Esophagus (tissue), 2 donors: Measurements from ENCODE around the gene SERPINA6. TPM values are rescaled to one million over a fixed set of nuclear protein-coding genes. Genes with fewer than 3 reads are reported as not detected.
"Not testable (repeated sequence)": the region's sequence is repeated elsewhere in the genome, so short reads cannot be mapped to it uniquely, and the experiment has no call there.

Experiments used
- H3K27ac ChIP-seq, 2 donors: one replicate each; pipeline ENCODE4 v1.5.1; 2013; ENCODE audit warnings: low read depth in 2 of 2, mild to moderate bottlenecking in 2 of 2, inconsistent platforms in 1 of 2, low read length in 1 of 2, moderate library complexity in 1 of 2
- H3K27me3 ChIP-seq, 2 donors: one replicate each; pipeline ENCODE4 v1.6.1; 2013; ENCODE audit warnings: low read length in 2 of 2, control low read depth in 1 of 2, mild to moderate bottlenecking in 1 of 2; ENCODE audit not compliant: insufficient read depth in 2 of 2, control insufficient read depth in 1 of 2
- H3K36me3 ChIP-seq, 2 donors: one replicate each; pipeline ENCODE4 v1.6.1; 2013; ENCODE audit warnings: low read length in 1 of 2; ENCODE audit not compliant: control insufficient read depth in 2 of 2, insufficient read depth in 2 of 2
- H3K4me1 ChIP-seq, 2 donors: one replicate each; pipeline ENCODE4 v1.6.1; 2013; ENCODE audit warnings: low read length in 1 of 2; ENCODE audit not compliant: control insufficient read depth in 2 of 2, insufficient read depth in 2 of 2
- H3K4me3 ChIP-seq, 2 donors: one replicate each; pipeline ENCODE4 v1.5.1; 2013; ENCODE audit warnings: low read length in 2 of 2, mild to moderate bottlenecking in 2 of 2, low read depth in 1 of 2, moderate library complexity in 1 of 2
- H3K9me3 ChIP-seq, 2 donors: one replicate each; pipeline ENCODE4 v1.6.1; 2013; ENCODE audit warnings: mild to moderate bottlenecking in 2 of 2, low read depth in 1 of 2, low read length in 1 of 2, moderate library complexity in 1 of 2; ENCODE audit not compliant: control insufficient read depth in 2 of 2, insufficient read depth in 1 of 2
- WGBS, 2 donors: extraction: QIAGEN DNeasy Blood & Tissue Kit; methylation state at CpG; one replicate each; pipeline ENCODE4 v1.1.7; 2013; 5-methylcytosine and 5-hydroxymethylcytosine counted together
- polyA plus RNA-seq, 2 donors: library from polyadenylated mRNA; stranded (reverse); fragments of 200-250 nt; gene quantifications; one replicate each; pipeline ENCODE4 v1.2.3, GENCODE V29; 2013
- donor health status: healthy with polysubstance abuse.
- donor health status: Bipolar disorder and iron deficiency.

The SERPINA6 gene
- polyA plus RNA-seq, 2 donors, result 0.04 TPM; not detected in 1

- not testable (repeated sequence) for H3K27ac ChIP-seq, H3K27me3 ChIP-seq, H3K9me3 ChIP-seq, H3K36me3 ChIP-seq, H3K4me1 ChIP-seq, H3K4me3 ChIP-seq
- 71 to 78% methylated on average over 3 of the region's 3 CpGs for WGBS, 2 donors
Measured at GRCh38 chr14:94264195-94264594, 58.9 kb downstream of the SERPINA6 start.

Other genes starting within 250 kb of the SERPINA6 start
- gene DDX24, start 242.1 kb downstream of the SERPINA6 start, polyA plus RNA-seq, result 10 to 100 TPM; 45.6 to 58.3 TPM
- 10 to 100 TPM; 11.2 to 29.8 TPM for gene IFI27L1, start 242.0 kb downstream of the SERPINA6 start, polyA plus RNA-seq
- 100 to 1,000 TPM; 155 to 478 TPM for gene IFI27, start 212.6 kb downstream of the SERPINA6 start, polyA plus RNA-seq
- gene IFI27L2, start 193.7 kb downstream of the SERPINA6 start, polyA plus RNA-seq, result 100 to 1,000 TPM in 1 of 2 donors, 10 to 100 TPM in 1; 51.4 to 112 TPM
- gene PPP4R4, start 149.0 kb downstream of the SERPINA6 start, polyA plus RNA-seq, result under 1 TPM; 0.08 to 0.09 TPM
- gene SERPINA10, start 30.1 kb downstream of the SERPINA6 start, polyA plus RNA-seq, result not detected
- not detected for gene SERPINA2, start 43.4 kb upstream of the SERPINA6 start, polyA plus RNA-seq
- 1 to 10 TPM; 1.5 to 2.2 TPM for gene SERPINA1, start 65.3 kb upstream of the SERPINA6 start, polyA plus RNA-seq
- under 1 TPM; 0.12 to 0.27 TPM for gene SERPINA11, start 129.5 kb upstream of the SERPINA6 start, polyA plus RNA-seq
- not detected for gene SERPINA9, start 152.9 kb upstream of the SERPINA6 start, polyA plus RNA-seq
- not detected for gene SERPINA12, start 186.1 kb upstream of the SERPINA6 start, polyA plus RNA-seq
- not detected for gene SERPINA4, start 238.1 kb upstream of the SERPINA6 start, polyA plus RNA-seq